Body of pancreas (tissue), 4 donors: Measurements from ENCODE around the gene PAM.

ENCODE experiments used
- POLR2A ChIP-seq, 3 donors: fragments of 450-650 bp; IDR thresholded peaks; one replicate each; pipeline ENCODE4 v1.6.1; 2016; ENCODE audit warnings: antibody characterized with exemption in 3 of 3, mild to moderate bottlenecking in 2 of 3
- TF ChIP-seq, protein P1 (sequence below), 7 experiments: fragments of 450-650 bp in 4 of 7; fragments of 200-600 bp in 3 of 7; sonication (generic) in 3 of 7; IDR thresholded peaks; one replicate each; pipeline ENCODE4 v1.5.1; 2016 to 2019; ENCODE audit warnings: antibody characterized with exemption in 7 of 7

GRCh38 chr5:103075442-103075841 lies 320.3 kb downstream of the PAM start:
- TF ChIP-seq, protein P1, sequence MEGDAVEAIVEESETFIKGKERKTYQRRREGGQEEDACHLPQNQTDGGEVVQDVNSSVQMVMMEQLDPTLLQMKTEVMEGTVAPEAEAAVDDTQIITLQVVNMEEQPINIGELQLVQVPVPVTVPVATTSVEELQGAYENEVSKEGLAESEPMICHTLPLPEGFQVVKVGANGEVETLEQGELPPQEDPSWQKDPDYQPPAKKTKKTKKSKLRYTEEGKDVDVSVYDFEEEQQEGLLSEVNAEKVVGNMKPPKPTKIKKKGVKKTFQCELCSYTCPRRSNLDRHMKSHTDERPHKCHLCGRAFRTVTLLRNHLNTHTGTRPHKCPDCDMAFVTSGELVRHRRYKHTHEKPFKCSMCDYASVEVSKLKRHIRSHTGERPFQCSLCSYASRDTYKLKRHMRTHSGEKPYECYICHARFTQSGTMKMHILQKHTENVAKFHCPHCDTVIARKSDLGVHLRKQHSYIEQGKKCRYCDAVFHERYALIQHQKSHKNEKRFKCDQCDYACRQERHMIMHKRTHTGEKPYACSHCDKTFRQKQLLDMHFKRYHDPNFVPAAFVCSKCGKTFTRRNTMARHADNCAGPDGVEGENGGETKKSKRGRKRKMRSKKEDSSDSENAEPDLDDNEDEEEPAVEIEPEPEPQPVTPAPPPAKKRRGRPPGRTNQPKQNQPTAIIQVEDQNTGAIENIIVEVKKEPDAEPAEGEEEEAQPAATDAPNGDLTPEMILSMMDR (IDR thresholded peaks at IDR 0.05): no peak
- TF ChIP-seq POLR2A (IDR thresholded peaks at IDR 0.05): no peak
